ENCODE data around the gene OR4D9. TPM values are rescaled to one million over a fixed set of nuclear protein-coding genes. Genes with fewer than 3 reads are reported as not detected.

Gene OR4D9
- total RNA-seq, 1 experiment from 2014 or later = not detected

DNA sequence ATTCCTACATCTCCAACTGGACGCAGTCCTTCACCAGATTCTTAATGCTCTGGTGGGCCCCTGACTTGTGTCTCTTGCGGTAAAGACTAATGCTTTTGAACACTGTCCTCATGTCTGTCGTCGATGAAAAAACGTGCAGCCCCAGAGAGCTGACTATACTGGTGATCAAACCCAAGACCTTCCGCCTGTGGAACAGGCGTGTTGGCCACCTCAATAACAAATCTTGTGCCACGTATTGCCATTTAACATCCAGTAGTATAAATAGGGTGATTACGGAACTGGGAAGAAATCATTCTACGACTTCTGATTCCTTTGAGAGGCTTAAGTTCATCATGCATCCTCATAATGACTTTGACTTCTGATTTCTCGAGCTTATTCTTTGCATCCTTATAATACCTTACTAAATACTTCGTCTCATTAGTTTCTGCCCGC is 45.6 kb downstream of the OR4D9 start:
- no peaks in the 10 kb centered on the region; the same call in 1 of the 2 replicates for H3K27me3 ChIP-seq (ENCODE audit: control insufficient read depth, insufficient read depth, low read length)
- no peaks in the 10 kb centered on the region for H3K36me3 ChIP-seq (replicated peaks; ENCODE audit: control insufficient read depth, insufficient read depth, low read length)
- peak; percentile 25 for DNase-seq
- H3K4me3 ChIP-seq (ENCODE audit: insufficient read depth, low read depth, low read length) = peak overlapping the region; percentile 79

DNA sequence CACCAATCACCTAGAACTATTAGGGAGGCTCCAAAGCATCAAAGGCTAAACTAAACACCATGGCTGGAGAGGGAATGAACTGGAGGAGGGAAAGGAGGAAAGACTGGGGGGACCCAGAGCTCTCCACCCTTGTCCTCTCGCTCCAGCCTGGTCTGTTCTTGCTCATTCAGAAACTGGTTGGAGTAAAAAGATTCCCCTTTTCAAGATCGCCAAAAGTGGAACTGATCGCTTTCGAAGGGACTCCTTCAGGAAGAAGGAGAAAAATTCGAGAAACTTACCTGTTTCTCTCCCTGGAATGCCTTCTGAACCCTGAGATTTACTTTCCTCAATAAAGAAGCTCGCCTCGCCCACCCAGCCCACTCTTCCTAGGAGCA is 46.9 kb downstream of the OR4D9 start:
- peak overlapping the region; percentile 79; the same call in 1 of the 2 replicates for H3K4me3 ChIP-seq (ENCODE audit: insufficient read depth, low read depth, low read length)
- DNase-seq = peak; percentile 38
- no peaks in the 10 kb centered on the region for H3K36me3 ChIP-seq (replicated peaks; ENCODE audit: control insufficient read depth, insufficient read depth, low read length)
- no peaks in the 10 kb centered on the region; the same call in 1 of the 2 replicates for H3K27me3 ChIP-seq (ENCODE audit: control insufficient read depth, insufficient read depth, low read length)

DNA sequence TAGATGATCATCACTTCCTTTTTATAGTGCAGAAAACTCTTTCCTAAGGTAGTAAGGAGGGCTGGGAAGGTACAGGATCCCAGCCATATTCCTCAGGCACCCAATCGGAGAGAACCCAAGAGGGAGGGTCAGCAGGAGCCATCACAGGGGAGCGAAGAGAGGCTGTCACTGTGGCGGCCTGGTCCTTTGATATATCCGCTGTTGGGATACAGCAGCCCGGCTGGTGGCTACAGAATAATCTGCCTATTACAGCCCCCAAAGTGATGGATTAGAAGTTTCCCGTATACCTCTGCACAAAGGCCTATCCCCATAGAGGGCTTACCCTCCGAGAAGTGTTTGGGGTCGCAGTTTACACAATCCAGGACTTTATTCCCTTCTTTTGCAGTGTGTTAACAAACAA is 48.5 kb downstream of the OR4D9 start:
- Histone ChIP-seq H3K27me3 (ENCODE audit: control insufficient read depth, insufficient read depth, low read length) (no peaks in the 10 kb centered on the region; the same call in 1 of the 2 replicates), H3K4me3 (ENCODE audit: insufficient read depth, low read depth, low read length) (peak overlapping the region; percentile 98), H3K36me3 (replicated peaks; ENCODE audit: control insufficient read depth, insufficient read depth, low read length) (no peaks in the 10 kb centered on the region)
- peak; percentile 47 for DNase-seq

DNA sequence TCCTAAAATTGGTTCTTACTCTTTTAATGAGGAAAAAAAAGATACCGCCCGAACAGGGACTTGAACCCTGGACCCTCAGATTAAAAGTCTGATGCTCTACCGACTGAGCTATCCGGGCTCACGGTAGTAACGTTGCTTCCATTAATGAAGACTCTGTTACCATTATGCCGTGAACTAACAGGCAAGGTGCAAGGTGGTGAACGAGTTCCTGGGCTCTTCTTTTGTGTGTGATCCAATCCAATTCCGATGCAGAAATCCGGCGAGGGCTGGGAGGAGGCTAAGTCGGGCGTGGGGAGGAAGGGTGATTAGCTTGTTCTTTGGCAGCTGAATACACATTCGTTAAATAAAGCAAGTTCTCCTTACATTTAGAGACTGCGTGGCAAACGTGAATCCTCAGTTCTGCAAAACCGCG is 49.0 kb downstream of the OR4D9 start:
- peak; percentile 85 for DNase-seq
- Histone ChIP-seq H3K4me3 (ENCODE audit: insufficient read depth, low read depth, low read length) (peak overlapping the region; percentile 98), H3K27me3 (ENCODE audit: control insufficient read depth, insufficient read depth, low read length) (no peaks in the 10 kb centered on the region; the same call in 1 of the 2 replicates), H3K36me3 (replicated peaks; ENCODE audit: control insufficient read depth, insufficient read depth, low read length) (no peaks in the 10 kb centered on the region)

DNA sequence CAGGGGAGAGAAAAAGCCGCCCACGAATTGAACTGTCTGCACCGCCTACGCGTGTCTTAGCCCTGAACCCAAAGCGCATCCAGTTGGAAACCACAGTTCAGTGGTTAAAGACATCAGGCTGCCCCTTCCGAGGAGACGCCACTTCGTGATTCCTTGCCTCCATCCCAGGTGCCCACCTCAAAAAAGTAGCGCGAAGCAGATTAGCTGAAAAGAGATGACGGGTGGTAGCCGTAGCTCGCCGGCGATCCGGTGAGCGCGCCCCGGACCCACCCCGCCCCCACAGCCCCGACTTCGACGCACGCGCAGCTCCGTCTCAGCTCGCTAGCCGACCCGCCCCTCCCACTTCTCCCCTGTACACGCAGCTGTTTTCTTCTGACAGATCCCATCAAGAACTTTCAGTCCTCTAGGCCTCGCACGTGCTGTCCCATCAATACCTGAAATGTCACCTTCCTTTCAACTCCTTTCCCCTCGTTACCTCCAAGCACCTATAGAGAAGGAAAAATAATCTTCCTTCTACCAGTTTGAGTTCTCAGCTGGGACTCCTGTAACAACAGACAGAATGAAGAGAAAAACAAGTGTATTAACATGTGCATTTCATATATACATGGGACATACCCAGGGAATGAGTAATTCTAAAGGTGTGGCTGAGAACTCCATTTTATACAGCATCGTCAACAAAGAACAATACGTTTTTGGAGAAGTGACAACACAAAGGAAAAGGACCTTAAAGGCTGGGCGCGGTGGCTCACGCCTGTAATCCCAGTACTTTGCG is 49.5 kb downstream of the OR4D9 start:
- DNase-seq = peak; percentile 90
- Histone ChIP-seq H3K36me3 (replicated peaks; ENCODE audit: control insufficient read depth, insufficient read depth, low read length) (no peaks in the 10 kb centered on the region), H3K27me3 (ENCODE audit: control insufficient read depth, insufficient read depth, low read length) (no peaks in the 10 kb centered on the region; the same call in 1 of the 2 replicates), H3K4me3 (ENCODE audit: insufficient read depth, low read depth, low read length) (peak overlapping the region; percentile 98)

DNA sequence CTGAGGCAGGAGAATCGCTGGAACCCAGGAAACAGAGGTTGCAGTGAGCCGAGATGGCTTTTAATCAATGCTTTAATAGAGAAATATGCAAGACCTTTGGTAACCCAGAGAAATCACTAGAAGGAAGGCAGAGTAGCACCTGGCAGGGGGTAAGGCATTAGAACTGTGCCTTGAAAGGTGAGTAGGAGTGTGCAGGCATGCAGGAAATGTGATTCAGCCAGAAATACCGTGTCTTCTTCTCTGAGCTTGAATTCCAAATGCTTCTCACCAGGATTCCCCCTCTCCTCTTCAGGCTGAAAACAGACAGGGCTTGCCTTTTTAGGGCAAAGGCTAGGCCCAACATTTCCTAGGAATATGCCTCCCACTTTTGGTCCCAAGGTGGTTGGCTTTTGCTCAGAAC is 51.0 kb downstream of the OR4D9 start:
- no peak overlapping the region for H3K4me3 ChIP-seq (ENCODE audit: insufficient read depth, low read depth, low read length)
- no peak for DNase-seq
- H3K27me3 ChIP-seq (ENCODE audit: control insufficient read depth, insufficient read depth, low read length) = no peaks in the 10 kb centered on the region
- H3K36me3 ChIP-seq (replicated peaks; ENCODE audit: control insufficient read depth, insufficient read depth, low read length) = no peaks in the 10 kb centered on the region

Other genes starting within 250 kb of the OR4D9 start
- gene OR5AN1, start 152.6 kb upstream of the OR4D9 start, total RNA-seq (2014; rRNA removed; shearing (Covaris generic)) = not detected in 2 replicates
- not detected in 2 replicates for gene OR5A2, start 85.1 kb upstream of the OR4D9 start, total RNA-seq (2014; rRNA removed; shearing (Covaris generic))
- gene OR5A1, start 75.1 kb upstream of the OR4D9 start, total RNA-seq (2014; rRNA removed; shearing (Covaris generic)) = not detected in 2 replicates
- not detected in 2 replicates for gene OR4D6, start 54.6 kb upstream of the OR4D9 start, total RNA-seq (2014; rRNA removed; shearing (Covaris generic))
- not detected in 2 replicates for gene OR4D10, start 38.2 kb upstream of the OR4D9 start, total RNA-seq (2014; rRNA removed; shearing (Covaris generic))
- gene OR4D11, start 8.0 kb upstream of the OR4D9 start, total RNA-seq (2014; rRNA removed; shearing (Covaris generic)) = not detected in 2 replicates
- 18.4 and 27.3 TPM in 2 replicates for gene OSBP, start 104.2 kb downstream of the OR4D9 start, total RNA-seq (2014; rRNA removed; shearing (Covaris generic))
- 13.5 and 14.7 TPM in 2 replicates for gene PATL1, start 157.5 kb downstream of the OR4D9 start, total RNA-seq (2014; rRNA removed; shearing (Covaris generic))
- not detected in 2 replicates for gene OR10V1, start 202.3 kb downstream of the OR4D9 start, total RNA-seq (2014; rRNA removed; shearing (Covaris generic))
- 43.2 and 60.8 TPM in 2 replicates for gene STX3, start 243.8 kb downstream of the OR4D9 start, total RNA-seq (2014; rRNA removed; shearing (Covaris generic))